Measurements from ENCODE around the gene FAM114A1.
"Not testable (repeated sequence)": the region's sequence is repeated elsewhere in the genome, so short reads cannot be mapped to it uniquely, and the experiment has no call there.

FAM114A1 gene

GRCh38 chr4:38935391-38936073 lies 67.9 kb downstream of the FAM114A1 start:
- DNase-seq (ENCODE audit: low read depth, low spot score): no peak

- no peak for DNase-seq (ENCODE audit: low read depth, low spot score)
These were observed 71.6 kb downstream of the FAM114A1 start for GRCh38 chr4:38939165-38939564.

- DNase-seq (ENCODE audit: low read depth, low spot score): no peak
These were observed 72.9 kb downstream of the FAM114A1 start for GRCh38 chr4:38940476-38940875.

- not testable (repeated sequence) for DNase-seq (ENCODE audit: low read depth, low spot score)
These were observed 74.3 kb downstream of the FAM114A1 start for GRCh38 chr4:38941906-38942305.

GRCh38 chr4:38943343-38943742 lies 75.7 kb downstream of the FAM114A1 start:
- no peak for DNase-seq (ENCODE audit: low read depth, low spot score)

- no peak for DNase-seq (ENCODE audit: low read depth, low spot score)
These were observed 76.8 kb downstream of the FAM114A1 start for GRCh38 chr4:38944440-38944839.

GRCh38 chr4:38946919-38947318 lies 79.3 kb downstream of the FAM114A1 start:
- no peak for DNase-seq (ENCODE audit: low read depth, low spot score)

- DNase-seq (ENCODE audit: low read depth, low spot score): no peak
These were observed 80.9 kb downstream of the FAM114A1 start for GRCh38 chr4:38948551-38948950.

- DNase-seq (ENCODE audit: low read depth, low spot score): no peak
These were observed 81.9 kb downstream of the FAM114A1 start for GRCh38 chr4:38949411-38950051.

GRCh38 chr4:38950159-38950558 lies 82.6 kb downstream of the FAM114A1 start:
- DNase-seq (ENCODE audit: low read depth, low spot score): no peak

- DNase-seq (ENCODE audit: low read depth, low spot score): no peak
These were observed 83.1 kb downstream of the FAM114A1 start for GRCh38 chr4:38950734-38951133.

- DNase-seq (ENCODE audit: low read depth, low spot score): no peak
These were observed 84.0 kb downstream of the FAM114A1 start for GRCh38 chr4:38951598-38951997.

- no peak for DNase-seq (ENCODE audit: low read depth, low spot score)
These were observed 84.4 kb downstream of the FAM114A1 start for GRCh38 chr4:38952017-38952416.

GRCh38 chr4:38954727-38955126 lies 87.1 kb downstream of the FAM114A1 start:
- no peak for DNase-seq (ENCODE audit: low read depth, low spot score)

GRCh38 chr4:38955957-38956356 lies 88.4 kb downstream of the FAM114A1 start:
- no peak for DNase-seq (ENCODE audit: low read depth, low spot score)

GRCh38 chr4:38957261-38957815 lies 89.7 kb downstream of the FAM114A1 start:
- DNase-seq (ENCODE audit: low read depth, low spot score): no peak

GRCh38 chr4:38957893-38958292 lies 90.3 kb downstream of the FAM114A1 start:
- no peak for DNase-seq (ENCODE audit: low read depth, low spot score)

- no peak for DNase-seq (ENCODE audit: low read depth, low spot score)
These were observed 91.0 kb downstream of the FAM114A1 start for GRCh38 chr4:38958453-38959190.

- not testable (repeated sequence) for DNase-seq (ENCODE audit: low read depth, low spot score)
These were observed 91.6 kb downstream of the FAM114A1 start for GRCh38 chr4:38959248-38959647.

- no peak for DNase-seq (ENCODE audit: low read depth, low spot score)
These were observed 97.6 kb downstream of the FAM114A1 start for GRCh38 chr4:38964942-38965775.

GRCh38 chr4:38965866-38966265 lies 98.3 kb downstream of the FAM114A1 start:
- no peak for DNase-seq (ENCODE audit: low read depth, low spot score)
